BJ (cell line): ENCODE results near the gene LINGO4. TPM values are rescaled to one million over a fixed set of nuclear protein-coding genes. Genes with fewer than 3 reads are reported as not detected.
A peak's percentile ranks its signal among the peaks of the same experiment; 100 is the strongest.

Experiments
- CTCF ChIA-PET: fragments of 350-600 bp; formaldehyde crosslinking; extraction: SDS; loops from one replicate; lab custom pipeline; 2021; ENCODE audit warnings: antibody characterized with exemption, inconsistent platforms; lab: Yijun Ruan, JAX
- POLR2A ChIA-PET: fragments of 300-600 bp; sonication (Branson Sonifier 250); formaldehyde crosslinking; extraction: SDS; loops from one replicate; lab custom pipeline; 2021; ENCODE audit warnings: antibody characterized with exemption; lab: Charles Lee
- DNase-seq: peaks from one replicate; pipeline ENCODE4 v3.0.0-alpha.2; 2011; ENCODE audit warnings: low read depth
- H3K27me3 ChIP-seq: 2 replicates; pipeline ENCODE4 v1.6.0; 2011; ENCODE audit warnings: low read length; ENCODE audit not compliant: control insufficient read depth, insufficient read depth
- H3K36me3 ChIP-seq: 2 replicates; pipeline ENCODE4 v1.5.1; 2011; ENCODE audit warnings: low read length; ENCODE audit not compliant: control insufficient read depth, insufficient read depth
- H3K4me3 ChIP-seq: 2 replicates; pipeline ENCODE4 v1.5.1; 2011; ENCODE audit warnings: low read depth, mild to moderate bottlenecking, control low read depth, low read length
- CTCF ChIP-seq: IDR thresholded peaks from 2 replicates; pipeline ENCODE4 v1.5.1; 2011; ENCODE audit warnings: low read depth, mild to moderate bottlenecking, control low read depth, inconsistent platforms, low read length, moderate library complexity; ENCODE audit not compliant: insufficient read depth
- polyA plus RNA-seq: library from polyadenylated mRNA; depleted of rRNA; stranded (reverse); fragments of >200 nt; gene quantifications from 2 replicates; pipeline ENCODE4 v1.2.3, GENCODE V29; 2011

Gene LINGO4
- polyA plus RNA-seq, 1 experiment, result not detected

DNA sequence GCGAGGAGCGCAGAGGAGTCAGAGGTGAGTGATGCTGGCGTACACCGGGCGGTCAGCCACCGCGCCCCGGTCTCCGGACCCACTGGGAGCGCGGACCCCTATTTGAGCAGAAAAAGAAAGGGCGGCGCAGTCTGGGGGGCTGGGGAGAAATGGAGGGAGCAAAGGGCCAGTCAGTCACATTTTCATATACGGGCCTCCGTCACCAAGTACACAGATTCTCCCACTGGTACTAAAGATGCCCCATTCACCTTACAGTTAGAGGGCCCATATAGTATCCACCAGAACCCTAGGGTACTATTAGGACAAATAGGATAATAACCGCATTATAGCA, 33.8 kb upstream of the LINGO4 start:
- TF ChIP-seq CTCF, result no peak
- no peak overlapping the region for H3K4me3 ChIP-seq
- ChIA-PET POLR2A (no interaction called here), CTCF (no interaction called here)
- no peaks in the 10 kb centered on the region for H3K36me3 ChIP-seq
- DNase-seq, result no peak
- peaks cover 22% of the 10 kb centered on the region for H3K27me3 ChIP-seq

GRCh38 chr1:151838222-151839081, 33.2 kb upstream of the LINGO4 start:
- TF ChIP-seq CTCF, result no peak
- DNase-seq, result no peak
- ChIA-PET CTCF (no interaction called here), POLR2A (no interaction called here)
- Histone ChIP-seq H3K27me3 (peaks cover 24% of the 10 kb centered on the region), H3K36me3 (no peaks in the 10 kb centered on the region), H3K4me3 (peak overlapping the region; percentile 27; the same call in 1 of the 2 replicates)

DNA sequence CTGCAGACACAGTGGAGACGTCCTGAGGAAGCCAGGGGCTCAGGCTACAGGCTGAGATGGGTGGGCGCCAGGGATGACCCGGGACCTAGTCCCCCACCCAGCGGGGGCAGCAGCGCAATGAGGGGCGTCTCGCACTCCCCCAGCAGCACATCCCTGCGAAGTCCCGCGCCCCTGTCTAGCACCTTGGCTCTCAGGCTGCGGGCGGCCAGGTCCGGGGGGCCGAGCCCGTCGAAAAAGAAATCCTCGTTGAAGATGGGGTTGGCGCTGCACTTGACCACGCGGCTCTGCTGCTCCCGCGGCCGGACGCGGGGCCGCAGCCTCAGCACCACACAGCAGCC, 32.6 kb upstream of the LINGO4 start:
- H3K27me3 ChIP-seq, result peaks cover 25% of the 10 kb centered on the region
- H3K4me3 ChIP-seq, result no peak overlapping the region
- ChIA-PET POLR2A (no interaction called here), CTCF (no interaction called here)
- no peak for TF ChIP-seq CTCF
- no peaks in the 10 kb centered on the region for H3K36me3 ChIP-seq
- no peak for DNase-seq

GRCh38 chr1:151837197-151837596, 32.0 kb upstream of the LINGO4 start:
- ChIA-PET CTCF (interaction anchor here (0.5 to 1.4 kb wide), 4 partner anchors 17 to 422 kb away, joined by 3 to 5 read pairs (median 3); no protein-coding TSS in a partner anchor), POLR2A (interaction anchor here (0.5 kb wide), 1 partner anchor 200 kb away, joined by 3 read pairs; the partner anchor contains the start of gene S100A11)
- Histone ChIP-seq H3K4me3 (no peak overlapping the region), H3K36me3 (no peaks in the 10 kb centered on the region), H3K27me3 (peaks cover 25% of the 10 kb centered on the region)
- no peak for DNase-seq
- no peak for TF ChIP-seq CTCF

DNA sequence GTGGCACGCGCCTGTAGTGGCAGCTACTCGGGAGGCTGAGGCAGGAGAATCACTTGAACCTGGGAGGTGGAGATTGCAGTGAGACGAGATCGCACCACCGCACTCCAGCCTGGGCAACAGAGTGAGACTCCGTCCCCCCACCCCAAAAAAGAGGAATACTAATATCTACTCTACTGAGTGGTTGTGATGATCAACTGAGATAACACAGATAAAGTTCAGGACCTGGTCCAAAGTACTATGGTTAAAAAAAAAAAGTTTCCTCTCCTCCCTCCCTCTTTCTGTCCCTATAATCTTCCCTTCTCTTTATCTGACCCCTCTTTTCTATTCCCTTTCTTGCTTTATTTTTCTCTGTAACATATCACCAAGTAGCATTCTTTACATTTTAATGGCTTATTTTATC, 30.4 kb upstream of the LINGO4 start:
- ChIA-PET POLR2A (no interaction called here), CTCF (interaction anchor here (0.8 to 1.4 kb wide), 3 partner anchors 11 to 25 kb away, joined by 3 to 5 read pairs (median 3); no protein-coding TSS in a partner anchor)
- peaks cover 24% of the 10 kb centered on the region for H3K27me3 ChIP-seq

More for the DNA sequence above, 30.4 kb upstream of the LINGO4 start:
- no peak for TF ChIP-seq CTCF
- Histone ChIP-seq H3K36me3 (no peaks in the 10 kb centered on the region), H3K4me3 (no peak overlapping the region)
- DNase-seq, result no peak
